HepG2 (cell line): ENCODE results near the gene RBM28.

Source experiments
- CTCF ChIP-seq: sonication (generic); formaldehyde crosslinking; IDR thresholded peaks from 2 replicates; pipeline ENCODE4 v1.5.0; 2020; ENCODE audit warnings: mild to moderate bottlenecking, missing genetic modification reagents, moderate library complexity
- MYC ChIP-seq: sonication (generic); formaldehyde crosslinking; IDR thresholded peaks from 2 replicates; pipeline ENCODE4 v1.9.0; 2021; ENCODE audit warnings: missing genetic modification reagents, borderline replicate concordance
- POLR2A ChIP-seq, 2 experiments: IDR thresholded peaks; 2 replicates each; pipeline ENCODE4 v1.6.1; 2011; ENCODE audit warnings: low read depth in 2 of 2, low read length in 2 of 2, mild to moderate bottlenecking in 1 of 2, moderate library complexity in 1 of 2; ENCODE audit not compliant: insufficient read depth in 1 of 2
- POLR2AphosphoS5 ChIP-seq: IDR thresholded peaks from 2 replicates; pipeline ENCODE4 v1.6.1; 2012; ENCODE audit warnings: low read depth, low read length
- RARG ChIP-seq: sonication (generic); formaldehyde crosslinking; IDR thresholded peaks from 2 replicates; pipeline ENCODE4 v1.4.0; 2020; ENCODE audit warnings: low read depth, mild to moderate bottlenecking, missing genetic modification reagents
- RERE ChIP-seq: IDR thresholded peaks from 2 replicates; pipeline ENCODE4 v1.6.1; 2016; ENCODE audit warnings: low read depth, missing genetic modification reagents, missing compliant biosample characterization
- RFX1 ChIP-seq: fragments of 450-650 bp; IDR thresholded peaks from 2 replicates; pipeline ENCODE4 v1.6.1; 2017
- TCF12 ChIP-seq, 2 experiments: fragments of 450-650 bp in 1 of 2; sonication (generic) in 1 of 2; formaldehyde crosslinking in 1 of 2; IDR thresholded peaks; 2 replicates each; pipeline versions ENCODE4 v1.6.1 to v1.8.0; 2017 to 2022; ENCODE audit warnings: antibody characterized with exemption in 1 of 2, mild to moderate bottlenecking in 1 of 2, missing genetic modification reagents in 1 of 2, moderate library complexity in 1 of 2
- ZMAT3 ChIP-seq: sonication (generic); formaldehyde crosslinking; conservative IDR thresholded peaks from 2 replicates; pipeline ENCODE4 v1.7.0; 2021; ENCODE audit warnings: missing genetic modification reagents
- TF ChIP-seq, protein P1 (sequence below): sonication (generic); formaldehyde crosslinking; IDR thresholded peaks from 2 replicates; pipeline ENCODE4 v1.5.0; 2020; ENCODE audit warnings: mild to moderate bottlenecking, missing genetic modification reagents
- TF ChIP-seq, protein P2 (sequence below): sonication (generic); formaldehyde crosslinking; IDR thresholded peaks from 2 replicates; pipeline ENCODE4 v1.4.0; 2020; ENCODE audit warnings: missing genetic modification reagents

- TF ChIP-seq POLR2A (IDR thresholded peaks at IDR 0.05; ENCODE audit: insufficient read depth in 1 of 2, low read depth in 2 of 2, low read length in 2 of 2): no peak
- TF ChIP-seq, protein P1, sequence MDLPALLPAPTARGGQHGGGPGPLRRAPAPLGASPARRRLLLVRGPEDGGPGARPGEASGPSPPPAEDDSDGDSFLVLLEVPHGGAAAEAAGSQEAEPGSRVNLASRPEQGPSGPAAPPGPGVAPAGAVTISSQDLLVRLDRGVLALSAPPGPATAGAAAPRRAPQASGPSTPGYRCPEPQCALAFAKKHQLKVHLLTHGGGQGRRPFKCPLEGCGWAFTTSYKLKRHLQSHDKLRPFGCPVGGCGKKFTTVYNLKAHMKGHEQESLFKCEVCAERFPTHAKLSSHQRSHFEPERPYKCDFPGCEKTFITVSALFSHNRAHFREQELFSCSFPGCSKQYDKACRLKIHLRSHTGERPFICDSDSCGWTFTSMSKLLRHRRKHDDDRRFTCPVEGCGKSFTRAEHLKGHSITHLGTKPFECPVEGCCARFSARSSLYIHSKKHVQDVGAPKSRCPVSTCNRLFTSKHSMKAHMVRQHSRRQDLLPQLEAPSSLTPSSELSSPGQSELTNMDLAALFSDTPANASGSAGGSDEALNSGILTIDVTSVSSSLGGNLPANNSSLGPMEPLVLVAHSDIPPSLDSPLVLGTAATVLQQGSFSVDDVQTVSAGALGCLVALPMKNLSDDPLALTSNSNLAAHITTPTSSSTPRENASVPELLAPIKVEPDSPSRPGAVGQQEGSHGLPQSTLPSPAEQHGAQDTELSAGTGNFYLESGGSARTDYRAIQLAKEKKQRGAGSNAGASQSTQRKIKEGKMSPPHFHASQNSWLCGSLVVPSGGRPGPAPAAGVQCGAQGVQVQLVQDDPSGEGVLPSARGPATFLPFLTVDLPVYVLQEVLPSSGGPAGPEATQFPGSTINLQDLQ: no peak
- TF ChIP-seq MYC (CRISPR knock-in tag): no peak
- TF ChIP-seq ZMAT3: no peak
- TF ChIP-seq TCF12 (IDR thresholded peaks at IDR 0.05): no peak
- TF ChIP-seq TCF12 (CRISPR knock-in tag; IDR thresholded peaks at IDR 0.05): no peak
- no peak for TF ChIP-seq RERE (CRISPR knock-in tag)
- TF ChIP-seq, protein P2, sequence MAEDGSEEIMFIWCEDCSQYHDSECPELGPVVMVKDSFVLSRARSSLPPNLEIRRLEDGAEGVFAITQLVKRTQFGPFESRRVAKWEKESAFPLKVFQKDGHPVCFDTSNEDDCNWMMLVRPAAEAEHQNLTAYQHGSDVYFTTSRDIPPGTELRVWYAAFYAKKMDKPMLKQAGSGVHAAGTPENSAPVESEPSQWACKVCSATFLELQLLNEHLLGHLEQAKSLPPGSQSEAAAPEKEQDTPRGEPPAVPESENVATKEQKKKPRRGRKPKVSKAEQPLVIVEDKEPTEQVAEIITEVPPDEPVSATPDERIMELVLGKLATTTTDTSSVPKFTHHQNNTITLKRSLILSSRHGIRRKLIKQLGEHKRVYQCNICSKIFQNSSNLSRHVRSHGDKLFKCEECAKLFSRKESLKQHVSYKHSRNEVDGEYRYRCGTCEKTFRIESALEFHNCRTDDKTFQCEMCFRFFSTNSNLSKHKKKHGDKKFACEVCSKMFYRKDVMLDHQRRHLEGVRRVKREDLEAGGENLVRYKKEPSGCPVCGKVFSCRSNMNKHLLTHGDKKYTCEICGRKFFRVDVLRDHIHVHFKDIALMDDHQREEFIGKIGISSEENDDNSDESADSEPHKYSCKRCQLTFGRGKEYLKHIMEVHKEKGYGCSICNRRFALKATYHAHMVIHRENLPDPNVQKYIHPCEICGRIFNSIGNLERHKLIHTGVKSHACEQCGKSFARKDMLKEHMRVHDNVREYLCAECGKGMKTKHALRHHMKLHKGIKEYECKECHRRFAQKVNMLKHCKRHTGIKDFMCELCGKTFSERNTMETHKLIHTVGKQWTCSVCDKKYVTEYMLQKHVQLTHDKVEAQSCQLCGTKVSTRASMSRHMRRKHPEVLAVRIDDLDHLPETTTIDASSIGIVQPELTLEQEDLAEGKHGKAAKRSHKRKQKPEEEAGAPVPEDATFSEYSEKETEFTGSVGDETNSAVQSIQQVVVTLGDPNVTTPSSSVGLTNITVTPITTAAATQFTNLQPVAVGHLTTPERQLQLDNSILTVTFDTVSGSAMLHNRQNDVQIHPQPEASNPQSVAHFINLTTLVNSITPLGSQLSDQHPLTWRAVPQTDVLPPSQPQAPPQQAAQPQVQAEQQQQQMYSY (CRISPR knock-in tag): no peak
- TF ChIP-seq CTCF (CRISPR knock-in tag): no peak
- TF ChIP-seq RARG: no peak
- TF ChIP-seq POLR2AphosphoS5: no peak
- no peak for TF ChIP-seq RFX1
Measured at GRCh38 chr7:128321044-128321422, 22.7 kb downstream of the RBM28 start.
